Middle frontal gyrus (tissue), 1 donor: ENCODE data around the gene OTX1.

ENCODE experiments used
- DNase-seq: peaks from one replicate; pipeline ENCODE4 v3.0.0-alpha.2; 2015; ENCODE audit warnings: low spot score; ENCODE audit errors: extremely low spot score

The OTX1 gene

DNA sequence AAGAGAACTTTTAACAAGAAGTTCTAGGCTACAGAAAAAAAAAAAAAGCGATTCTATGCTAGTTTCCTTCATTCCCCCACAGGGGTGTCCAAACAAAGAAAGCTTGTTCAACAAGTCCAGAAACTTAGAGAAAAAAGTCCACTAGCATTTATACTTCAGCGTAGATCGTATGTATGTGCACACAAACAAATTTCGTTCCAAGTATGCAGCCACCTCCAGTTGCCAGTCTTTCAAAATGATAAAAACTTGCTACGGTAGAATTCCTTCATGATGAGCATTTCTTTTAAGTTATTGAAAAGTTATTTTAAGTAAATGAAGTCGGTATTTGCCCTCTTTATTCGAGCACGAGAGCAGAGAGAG is 3.7 kb upstream of the OTX1 start:
- no peak for DNase-seq

DNA sequence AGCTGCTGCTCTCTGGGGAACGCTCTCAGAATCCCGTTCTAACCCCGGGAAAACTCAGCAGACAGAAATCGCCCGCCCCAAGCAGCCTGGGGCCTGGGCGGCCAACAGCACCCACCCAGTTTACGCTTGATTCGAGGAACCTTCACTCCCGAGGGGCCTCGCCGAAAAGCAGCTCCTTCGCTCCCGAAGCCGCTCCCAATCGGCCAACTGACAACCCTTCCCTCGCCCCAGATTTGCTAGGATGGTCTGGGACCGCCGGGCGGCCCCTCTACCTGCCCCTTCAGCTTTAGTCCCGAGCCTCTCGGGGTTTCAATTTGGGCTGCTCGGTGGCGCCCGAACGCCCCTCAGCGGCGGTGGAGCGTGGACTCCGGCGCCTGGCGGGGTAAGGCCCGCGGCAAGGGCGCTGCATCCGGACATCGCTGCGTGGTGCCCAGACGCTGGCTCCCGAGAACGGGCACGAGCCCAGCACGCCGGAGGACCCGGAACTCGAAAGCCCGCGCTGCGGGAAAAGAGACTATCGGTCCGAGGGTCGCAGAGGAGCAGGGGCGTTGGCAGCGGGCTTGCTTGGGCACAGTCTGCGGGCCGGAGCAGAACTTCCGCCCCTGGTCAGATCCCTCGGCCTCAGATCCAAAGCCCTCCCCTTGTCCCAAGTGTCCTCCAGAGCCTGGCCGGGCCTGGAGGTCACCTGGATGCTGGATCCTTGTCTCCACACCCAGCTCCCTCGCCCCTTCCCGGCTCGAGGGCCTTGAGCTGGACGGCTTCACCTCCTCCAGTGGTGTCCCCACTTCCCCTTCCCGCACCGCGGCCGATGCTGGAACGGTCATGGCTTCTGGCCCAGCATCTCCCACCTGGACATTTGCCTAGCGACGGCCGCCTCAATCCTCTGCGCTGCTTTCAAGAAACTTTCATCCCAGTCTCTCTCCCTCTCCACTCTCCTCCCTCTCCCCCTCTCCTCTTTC is 3.0 kb upstream of the OTX1 start:
- DNase-seq: no peak

GRCh38 chr2:63048367-63049171 is 2.1 kb upstream of the OTX1 start:
- DNase-seq: no peak

DNA sequence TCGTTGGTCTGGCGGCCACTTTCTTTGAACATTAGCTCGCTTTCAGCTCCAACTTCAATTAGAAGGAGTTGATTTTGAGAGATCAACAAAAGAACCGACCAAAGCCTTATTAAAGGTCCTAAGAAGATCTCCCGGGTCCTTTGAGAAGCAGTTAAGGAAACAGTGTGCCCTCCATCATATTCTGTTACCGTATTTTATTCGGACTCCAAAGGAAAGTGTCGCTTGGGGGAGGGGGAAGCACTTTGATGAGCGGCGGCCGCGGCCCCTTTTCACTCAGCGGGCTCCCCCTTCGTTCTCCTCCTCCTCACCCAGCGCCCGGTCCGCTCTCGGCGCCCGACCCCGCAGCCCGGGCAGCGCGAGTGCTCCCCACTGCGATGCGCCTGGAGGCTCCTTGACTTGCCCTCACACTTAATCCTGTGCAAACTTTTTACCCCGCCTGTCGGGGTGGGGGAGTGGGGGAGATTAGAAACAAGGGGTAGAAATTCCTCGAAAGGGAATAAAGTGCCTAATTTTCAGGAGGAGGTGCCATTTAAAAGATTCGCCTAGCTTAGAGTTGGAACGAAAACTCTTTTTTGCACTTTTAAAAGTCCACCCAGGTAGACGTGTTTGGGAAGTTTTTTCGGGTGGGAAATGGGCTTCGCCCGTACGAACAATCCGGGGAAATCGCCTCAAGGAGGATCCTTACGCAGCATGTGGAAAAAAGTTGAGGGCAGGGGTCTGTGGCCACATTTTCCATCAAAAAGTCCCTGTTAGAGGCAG is 1.2 kb upstream of the OTX1 start:
- no peak for DNase-seq

GRCh38 chr2:63049970-63050333 is 678 bp upstream of the OTX1 start:
- no peak for DNase-seq

DNA sequence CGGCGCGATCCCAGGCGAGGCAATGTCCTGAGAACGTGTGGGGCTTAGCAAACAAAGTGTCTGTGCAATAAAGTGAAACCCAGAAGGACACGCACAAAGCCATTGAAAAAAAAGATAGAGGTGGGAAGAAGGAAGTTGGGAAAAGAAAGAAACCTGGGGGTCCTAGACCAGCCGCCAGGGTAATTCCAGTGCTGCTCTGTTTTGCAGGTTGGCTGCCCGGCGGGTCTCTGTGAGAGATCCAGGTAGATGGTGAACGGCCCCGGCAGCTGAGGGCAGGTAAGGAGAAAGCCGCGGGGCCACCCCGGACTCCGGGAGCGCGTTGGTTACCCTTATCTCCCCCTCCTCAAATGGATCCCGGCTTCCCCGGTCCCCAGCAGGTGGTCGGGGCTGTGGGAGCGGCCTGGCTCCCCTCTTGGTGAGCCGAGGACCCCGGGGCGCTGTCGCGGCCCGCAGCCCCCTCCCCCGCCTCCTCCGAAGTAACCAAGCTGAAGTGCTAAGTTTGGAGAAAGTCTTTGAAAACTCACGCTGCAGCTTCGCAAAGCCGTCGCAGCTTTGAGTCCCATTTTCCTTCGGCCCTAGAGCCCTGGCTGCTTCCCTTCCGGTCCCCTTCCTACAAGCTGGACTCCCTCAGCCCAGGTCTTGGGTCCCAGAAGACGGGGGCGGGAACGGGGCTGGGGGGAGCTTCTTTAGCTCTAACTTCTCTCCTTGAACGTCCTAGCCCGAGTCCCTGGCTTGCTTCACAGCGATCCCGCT is 588 bp downstream of the OTX1 start:
- no peak for DNase-seq

DNA sequence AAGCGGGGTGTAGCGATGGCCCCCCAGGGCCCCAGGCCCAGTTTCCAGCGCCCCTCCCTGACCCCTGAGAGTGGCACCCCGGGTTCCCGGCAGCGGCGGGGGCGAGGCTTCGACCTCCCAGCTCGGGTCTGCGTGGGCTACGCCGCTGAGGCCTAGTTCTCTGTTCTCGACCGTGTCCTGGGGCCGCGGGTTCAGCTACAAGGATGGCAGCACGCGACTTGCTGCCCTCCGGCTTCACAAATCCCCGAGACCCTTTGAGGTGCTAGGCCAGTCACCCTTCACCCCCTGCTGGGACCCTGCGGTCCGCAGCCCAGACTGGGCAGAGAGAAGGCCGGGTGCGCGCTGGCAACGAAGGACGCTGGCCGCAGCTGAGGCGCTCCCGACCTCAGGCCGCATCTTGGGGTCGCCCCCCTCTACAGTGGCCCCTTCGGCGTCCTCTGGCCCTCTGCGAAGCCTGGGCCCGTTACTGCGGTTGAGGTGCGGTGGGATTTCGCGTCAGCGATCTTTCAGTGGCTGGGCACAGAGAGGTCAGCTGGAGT is 1.2 kb downstream of the OTX1 start:
- DNase-seq: no peak

DNA sequence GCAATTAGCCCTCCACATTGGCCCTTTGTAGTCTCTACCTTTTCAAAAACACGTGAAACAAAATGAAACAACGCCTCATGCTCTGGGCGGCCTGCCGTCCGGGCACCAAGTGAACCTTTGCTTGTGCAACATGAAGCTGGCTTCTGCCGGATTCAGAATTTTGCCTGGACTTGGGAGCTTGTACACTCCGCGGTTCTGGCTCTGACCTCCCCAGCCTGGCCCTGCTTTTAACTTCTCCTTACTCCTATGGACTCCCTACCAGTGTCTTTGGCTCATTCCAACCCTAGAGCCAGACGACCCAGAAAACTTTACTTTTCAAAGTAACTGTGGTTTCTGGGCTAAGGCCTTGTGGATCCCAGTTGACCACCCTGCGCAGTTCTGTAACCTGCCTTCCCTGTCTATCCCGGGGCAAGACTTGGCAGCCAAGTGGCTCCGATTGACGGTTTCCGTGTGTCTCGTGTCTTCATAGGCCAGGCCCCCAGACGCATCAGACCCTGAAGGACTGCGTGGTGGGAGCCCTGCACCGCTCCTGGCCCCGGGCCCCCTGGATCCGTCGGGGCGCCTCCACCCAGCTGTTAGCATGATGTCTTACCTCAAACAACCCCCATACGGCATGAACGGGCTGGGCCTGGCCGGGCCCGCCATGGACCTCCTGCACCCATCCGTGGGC is 1.9 kb downstream of the OTX1 start:
- DNase-seq: no peak

DNA sequence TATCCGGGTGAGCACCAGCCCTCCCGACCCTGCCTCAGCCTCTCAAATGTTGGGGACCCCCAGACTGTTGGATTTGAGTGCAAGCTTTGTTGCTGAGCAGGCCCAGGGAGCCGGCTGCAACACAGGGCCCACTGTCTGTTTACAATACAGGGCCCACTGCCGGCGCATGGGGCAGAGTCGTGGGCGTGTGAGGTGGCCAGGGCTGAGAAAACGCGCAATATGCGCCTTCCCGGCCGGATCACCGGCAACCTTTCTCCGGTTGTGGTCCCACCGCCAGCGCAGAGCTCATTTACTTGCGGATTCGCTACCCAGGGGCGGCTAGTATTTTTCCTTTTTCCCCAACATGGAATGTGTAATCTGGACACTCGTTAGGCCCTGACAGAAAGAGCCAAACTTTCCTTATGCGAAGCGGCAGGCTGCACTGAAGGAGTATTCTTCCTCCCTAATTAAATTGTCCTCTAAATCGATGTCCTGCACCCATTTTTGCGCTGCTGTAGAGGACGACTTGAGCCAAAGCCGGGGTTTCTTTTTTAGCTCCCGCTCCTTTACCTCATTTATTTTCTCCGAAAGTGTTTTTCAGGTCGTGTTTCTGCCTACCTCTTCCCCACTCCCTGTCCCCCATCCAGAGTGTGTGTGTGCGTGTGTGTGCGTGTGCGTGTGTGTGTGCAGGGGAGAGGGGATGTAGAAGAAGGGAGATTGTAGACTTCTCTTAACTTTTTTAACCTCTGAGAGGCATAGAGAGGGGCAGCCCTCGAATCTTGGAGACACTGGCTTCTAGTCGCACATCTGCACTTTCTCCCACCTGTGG is 2.7 kb downstream of the OTX1 start:
- no peak for DNase-seq

DNA sequence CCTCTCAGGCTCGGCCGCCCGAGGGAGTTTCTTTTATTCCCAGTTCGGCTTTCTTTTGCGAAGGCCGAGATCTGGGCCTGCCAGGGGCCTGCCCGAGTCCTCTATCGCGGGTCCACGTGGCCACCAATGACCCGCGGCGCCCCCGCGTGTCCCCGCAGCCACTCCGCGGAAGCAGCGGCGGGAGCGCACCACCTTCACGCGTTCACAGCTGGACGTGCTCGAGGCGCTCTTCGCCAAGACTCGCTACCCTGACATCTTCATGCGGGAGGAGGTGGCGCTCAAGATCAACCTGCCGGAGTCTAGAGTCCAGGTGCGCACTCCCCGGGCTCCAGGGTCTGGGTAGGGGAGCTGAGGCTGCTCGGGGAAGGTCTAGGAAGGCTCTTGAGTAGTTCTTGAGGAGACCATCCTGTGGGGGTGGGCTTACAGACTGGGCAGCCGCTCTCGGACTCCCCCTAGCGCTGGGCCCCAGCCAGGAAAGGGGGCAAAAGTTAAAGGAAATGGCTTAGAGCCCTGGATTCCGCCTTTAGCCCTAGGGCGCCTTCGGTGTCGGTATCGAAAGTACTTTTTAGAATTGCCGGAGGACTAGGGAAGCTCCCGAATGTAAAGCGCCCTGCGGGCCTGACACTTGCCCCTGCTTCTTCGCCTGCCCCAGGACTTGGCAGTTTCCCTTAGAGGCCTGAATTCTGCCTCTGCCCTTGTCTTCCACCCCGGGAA is 3.4 kb downstream of the OTX1 start:
- DNase-seq: no peak

- no peak for DNase-seq
Measured at GRCh38 chr2:63054841-63055225, 4.2 kb downstream of the OTX1 start.

GRCh38 chr2:63055226-63056106 is 4.8 kb downstream of the OTX1 start:
- no peak for DNase-seq

DNA sequence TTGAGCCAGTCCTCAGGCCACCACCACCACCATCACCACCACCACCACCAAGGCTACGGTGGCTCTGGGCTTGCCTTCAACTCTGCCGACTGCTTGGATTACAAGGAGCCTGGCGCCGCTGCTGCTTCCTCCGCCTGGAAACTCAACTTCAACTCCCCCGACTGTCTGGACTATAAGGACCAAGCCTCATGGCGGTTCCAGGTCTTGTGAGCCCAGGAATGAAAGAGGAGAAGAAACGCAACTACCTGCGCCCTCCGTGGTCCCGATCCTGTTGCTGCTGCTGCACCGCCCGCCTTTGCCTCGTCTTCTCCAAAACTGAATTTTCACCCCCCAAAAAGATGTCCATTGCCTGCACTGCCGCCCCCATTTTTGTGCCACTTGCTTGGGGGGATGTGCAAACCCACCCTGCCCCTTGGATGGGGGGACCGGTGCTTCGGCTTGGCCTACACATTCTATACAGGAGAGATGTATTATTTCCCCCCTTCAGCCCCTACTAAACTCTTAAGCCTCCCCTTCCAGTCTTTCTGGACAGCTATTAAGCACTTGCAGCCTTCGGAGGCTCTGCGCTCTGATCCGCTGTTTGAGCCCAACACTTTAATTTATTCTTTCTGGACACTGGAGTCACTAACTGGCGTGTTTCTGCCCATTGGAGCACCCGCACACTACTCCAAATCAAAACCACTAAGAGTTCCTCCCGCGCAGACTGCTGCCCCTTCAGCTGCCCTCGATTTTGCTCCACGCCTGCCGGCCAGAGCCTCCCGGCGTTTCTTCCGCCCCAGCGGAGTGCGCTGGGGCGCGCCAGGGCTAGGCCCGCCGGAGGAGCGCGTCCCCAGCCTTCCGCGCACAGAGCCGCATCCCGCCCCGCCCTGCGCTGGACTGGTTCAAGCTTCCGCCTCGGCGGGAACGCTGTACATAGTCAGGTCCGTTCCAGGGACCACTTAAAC is 5.7 kb downstream of the OTX1 start:
- no peak for DNase-seq

DNA sequence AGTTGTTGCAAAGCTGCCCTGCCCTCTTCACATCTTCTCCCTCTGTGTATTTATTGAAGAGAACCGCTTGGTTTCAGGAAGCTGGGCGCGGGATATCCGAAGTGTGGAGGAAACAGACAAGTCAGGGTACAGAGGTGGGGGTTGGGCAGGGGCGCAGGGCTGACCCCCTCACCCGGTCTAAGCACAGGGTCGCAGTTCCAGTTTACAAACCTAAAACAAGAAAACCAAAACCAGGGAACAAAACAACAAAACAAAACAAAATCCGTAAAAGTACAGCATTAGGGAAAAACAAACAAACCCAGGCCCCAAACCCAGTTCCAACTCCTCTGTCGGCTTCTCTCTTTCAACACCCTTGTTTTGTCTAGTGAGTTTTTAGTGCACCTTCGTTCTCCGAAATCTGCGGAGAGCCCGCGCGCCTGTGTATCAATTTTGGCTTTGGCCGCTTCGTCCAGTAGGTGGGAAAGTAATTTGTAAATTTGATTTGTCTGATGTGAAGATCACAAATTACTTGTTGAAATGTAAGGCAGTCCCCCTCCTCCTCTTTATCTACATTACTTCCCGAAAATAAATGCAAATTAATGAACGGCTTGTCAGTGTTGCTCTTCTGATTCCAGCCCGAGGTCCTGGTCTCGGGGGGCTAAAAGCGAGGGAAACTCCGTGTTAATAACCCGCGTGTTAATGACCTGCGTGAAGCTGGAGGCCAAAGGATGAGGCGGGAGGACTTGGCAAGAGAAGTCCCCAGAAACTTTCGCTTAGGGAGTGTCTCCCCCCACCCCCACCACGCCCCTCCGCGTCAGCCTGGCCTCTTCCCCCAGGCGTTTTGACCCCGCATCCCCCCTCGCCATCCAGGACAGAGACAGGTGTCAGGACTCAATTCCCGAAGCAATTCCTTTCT is 6.9 kb downstream of the OTX1 start:
- no peak for DNase-seq

DNA sequence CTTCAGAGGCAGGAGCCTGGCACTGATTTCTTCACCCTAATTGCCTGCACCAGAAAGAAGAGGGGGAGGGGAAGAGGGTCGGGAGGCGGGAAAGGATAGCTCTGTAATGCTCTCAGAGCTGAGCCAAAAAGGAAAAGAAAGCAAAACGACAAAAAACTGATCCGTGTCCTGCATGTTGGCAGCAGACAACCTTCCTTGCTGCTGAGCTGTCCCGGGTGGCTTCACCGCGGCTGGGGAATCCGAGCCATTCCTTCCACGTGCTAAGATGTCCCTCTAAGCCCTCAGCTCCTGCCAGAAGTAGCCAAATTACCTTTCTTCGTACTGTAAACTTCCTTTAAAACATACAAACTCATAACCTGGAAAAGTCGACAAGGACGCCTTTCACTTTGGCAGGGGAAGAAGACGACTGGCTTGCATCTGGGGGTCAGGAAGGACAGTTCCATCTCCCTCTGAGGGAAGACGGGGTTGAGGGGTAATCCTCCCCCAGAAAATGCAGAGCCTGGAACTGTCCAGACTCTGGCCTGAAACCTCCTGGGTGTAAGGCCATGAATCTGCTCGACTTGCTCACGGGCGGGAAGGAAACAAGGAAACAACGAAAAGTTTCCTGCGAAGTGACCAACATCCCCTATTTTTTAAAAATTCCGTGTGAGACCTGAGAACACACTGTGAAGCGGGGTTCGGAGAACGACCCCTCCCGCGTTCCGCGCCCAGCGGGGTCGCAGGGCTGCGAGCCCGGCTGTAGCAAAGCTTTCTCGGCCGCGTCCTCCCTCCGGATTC is 7.7 kb downstream of the OTX1 start:
- DNase-seq: no peak
